Loucy (cell line): ENCODE measurements around the gene TMEM179.

Experiments used
- CTCF ChIP-seq: fragments of 200-600 bp; sonication (generic); conservative IDR thresholded peaks from 2 replicates; pipeline ENCODE4 v1.5.1; 2014; ENCODE audit warnings: mild to moderate bottlenecking, antibody characterized with exemption, low read length
- EZH2phosphoT487 ChIP-seq: fragments of 200-600 bp; IDR thresholded peaks from 2 replicates; pipeline ENCODE4 v1.6.1; 2018; ENCODE audit warnings: antibody characterized with exemption, mild to moderate bottlenecking, moderate library complexity, borderline replicate concordance

GRCh38 chr14:104572668-104573067, 31.9 kb downstream of the TMEM179 start:
- no peak for TF ChIP-seq CTCF
- TF ChIP-seq EZH2phosphoT487: no peak
